BJ (cell line): Measurements from ENCODE around the gene SPRED3. TPM values are rescaled to one million over a fixed set of nuclear protein-coding genes. Genes with fewer than 3 reads are reported as not detected.

Experiments
- CTCF ChIA-PET: fragments of 350-600 bp; formaldehyde crosslinking; extraction: SDS; loops from one replicate; lab custom pipeline; 2021; ENCODE audit warnings: antibody characterized with exemption, inconsistent platforms; lab: Yijun Ruan, JAX
- POLR2A ChIA-PET: fragments of 300-600 bp; sonication (Branson Sonifier 250); formaldehyde crosslinking; extraction: SDS; loops from one replicate; lab custom pipeline; 2021; ENCODE audit warnings: antibody characterized with exemption; lab: Charles Lee
- DNase-seq: peaks from one replicate; pipeline ENCODE4 v3.0.0-alpha.2; 2011; ENCODE audit warnings: low read depth
- H3K27me3 ChIP-seq: 2 replicates; pipeline ENCODE4 v1.6.0; 2011; ENCODE audit warnings: low read length; ENCODE audit not compliant: control insufficient read depth, insufficient read depth
- H3K36me3 ChIP-seq: 2 replicates; pipeline ENCODE4 v1.5.1; 2011; ENCODE audit warnings: low read length; ENCODE audit not compliant: control insufficient read depth, insufficient read depth
- H3K4me3 ChIP-seq: 2 replicates; pipeline ENCODE4 v1.5.1; 2011; ENCODE audit warnings: low read depth, mild to moderate bottlenecking, control low read depth, low read length
- CTCF ChIP-seq: IDR thresholded peaks from 2 replicates; pipeline ENCODE4 v1.5.1; 2011; ENCODE audit warnings: low read depth, mild to moderate bottlenecking, control low read depth, inconsistent platforms, low read length, moderate library complexity; ENCODE audit not compliant: insufficient read depth
- polyA plus RNA-seq: library from polyadenylated mRNA; depleted of rRNA; stranded (reverse); fragments of >200 nt; gene quantifications from 2 replicates; pipeline ENCODE4 v1.2.3, GENCODE V29; 2011

Gene SPRED3
- polyA plus RNA-seq, 1 experiment, result 5.9 TPM

GRCh38 chr19:38429055-38429810 lies 40.7 kb downstream of the SPRED3 start:
- H3K36me3 ChIP-seq, result no peaks in the 10 kb centered on the region
- no peak for DNase-seq
- ChIA-PET POLR2A (no interaction called here), CTCF (no interaction called here)
- no peak for TF ChIP-seq CTCF
- peaks cover 8% of the 10 kb centered on the region; the same call in 1 of the 2 replicates for H3K27me3 ChIP-seq
- no peak overlapping the region for H3K4me3 ChIP-seq

- ChIA-PET POLR2A (no interaction called here), CTCF (no interaction called here)
- no peak for DNase-seq
- Histone ChIP-seq H3K4me3 (no peak overlapping the region), H3K36me3 (no peaks in the 10 kb centered on the region), H3K27me3 (peaks cover 8% of the 10 kb centered on the region; the same call in 1 of the 2 replicates)
- no peak for TF ChIP-seq CTCF
Measured at GRCh38 chr19:38429811-38430156, 41.3 kb downstream of the SPRED3 start.

- no peaks in the 10 kb centered on the region for H3K36me3 ChIP-seq
- peaks cover 4% of the 10 kb centered on the region; the same call in 1 of the 2 replicates for H3K27me3 ChIP-seq
- CTCF ChIA-PET, result no interaction called here
- no peak for DNase-seq
- H3K4me3 ChIP-seq, result no peak overlapping the region
- POLR2A ChIA-PET, result no interaction called here
- TF ChIP-seq CTCF, result no peak
Measured at GRCh38 chr19:38430931-38431330, 42.4 kb downstream of the SPRED3 start.

- ChIA-PET POLR2A (no interaction called here), CTCF (no interaction called here)
- Histone ChIP-seq H3K27me3 (peaks cover 3% of the 10 kb centered on the region; the same call in 1 of the 2 replicates), H3K36me3 (no peaks in the 10 kb centered on the region), H3K4me3 (no peak within 1 kb of the TSS)
- TF ChIP-seq CTCF, result no peak
- no peak for DNase-seq
Measured at GRCh38 chr19:38433268-38433733, 44.8 kb downstream of the SPRED3 start, which contains the start of gene RYR1. RYR1 (plus strand) TSS chr19:38433691; CDS start chr19:38433830, 139 bp downstream.

GRCh38 chr19:38434549-38435051 lies 46.1 kb downstream of the SPRED3 start:
- CTCF ChIA-PET, result interaction anchor here (0.7 kb wide), 1 partner anchor 60 kb away, joined by 4 read pairs; no protein-coding TSS in a partner anchor

More at GRCh38 chr19:38434549-38435051, 46.1 kb downstream of the SPRED3 start:
- no peak for TF ChIP-seq CTCF
- POLR2A ChIA-PET, result no interaction called here
- Histone ChIP-seq H3K36me3 (no peaks in the 10 kb centered on the region), H3K4me3 (no peak overlapping the region), H3K27me3 (peaks cover 3% of the 10 kb centered on the region; the same call in 1 of the 2 replicates)
- DNase-seq, result no peak
